Mesenteric fat pad (tissue), 1 donor: ENCODE measurements around the gene CPD. TPM values are rescaled to one million over a fixed set of nuclear protein-coding genes. Genes with fewer than 3 reads are reported as not detected.
"Not testable (repeated sequence)": the region's sequence is repeated elsewhere in the genome, so short reads cannot be mapped to it uniquely, and the experiment has no call there.

Experiments
- DNase-seq: peaks from one replicate; pipeline ENCODE4 v3.0.0-alpha.2; 2020; ENCODE audit warnings: low spot score
- total RNA-seq: library from RNA; stranded (reverse); fragmentation: NEBNext Ultra II Directional; extraction: Animal tissue kit (Norgen Biotek cat#: 25700); gene quantifications from one replicate; pipeline ENCODE4 v1.2.1, GENCODE V29; 2021
- donor health status: DM: yes; HTN: yes; CAD: no.

Gene CPD
- total RNA-seq, 1 donor from 2014 or later: 57.8 TPM

- DNase-seq: no peak
Observed at GRCh38 chr17:30424471-30424870, 45.7 kb downstream of the CPD start.

GRCh38 chr17:30426292-30426691 lies 47.6 kb downstream of the CPD start:
- no peak for DNase-seq

- DNase-seq: no peak
Observed at GRCh38 chr17:30427611-30428010, 48.9 kb downstream of the CPD start.

- no peak for DNase-seq
Observed at GRCh38 chr17:30429155-30429554, 50.4 kb downstream of the CPD start.

GRCh38 chr17:30433514-30433913 lies 54.8 kb downstream of the CPD start:
- DNase-seq: no peak

- DNase-seq: no peak
Observed at GRCh38 chr17:30436729-30437128, 58.0 kb downstream of the CPD start.

GRCh38 chr17:30443721-30444120 lies 65.0 kb downstream of the CPD start:
- no peak for DNase-seq

GRCh38 chr17:30446640-30447039 lies 67.9 kb downstream of the CPD start:
- not testable (repeated sequence) for DNase-seq

- DNase-seq: no peak
Observed at GRCh38 chr17:30449480-30449879, 70.8 kb downstream of the CPD start.

- DNase-seq: no peak
Observed at GRCh38 chr17:30450125-30451027, 71.6 kb downstream of the CPD start.

- no peak for DNase-seq
Observed at GRCh38 chr17:30454635-30455034, 75.9 kb downstream of the CPD start.

- no peak for DNase-seq
Observed at GRCh38 chr17:30458371-30458770, 79.6 kb downstream of the CPD start.

- DNase-seq: not testable (repeated sequence)
Observed at GRCh38 chr17:30458797-30459413, 80.2 kb downstream of the CPD start.

- no peak for DNase-seq
Observed at GRCh38 chr17:30468465-30468864, 89.7 kb downstream of the CPD start.

GRCh38 chr17:30472238-30472890 lies 93.6 kb downstream of the CPD start:
- no peak for DNase-seq

- DNase-seq: no peak
Observed at GRCh38 chr17:30475206-30475605, 96.5 kb downstream of the CPD start.

GRCh38 chr17:30476726-30477082 lies 98.0 kb downstream of the CPD start:
- no peak for DNase-seq

GRCh38 chr17:30477083-30477773 lies 98.5 kb downstream of the CPD start, which contains the start of gene GOSR1:
Gene GOSR1 (plus strand): TSS chr17:30477408. CDS start chr17:30477434, 26 bp downstream.
- DNase-seq: peak; percentile 97

- no peak for DNase-seq
Observed at GRCh38 chr17:30477774-30478115, 99.0 kb downstream of the CPD start.

GRCh38 chr17:30482555-30482954 lies 103.8 kb downstream of the CPD start:
- no peak for DNase-seq

GRCh38 chr17:30483159-30483558 lies 104.4 kb downstream of the CPD start:
- no peak for DNase-seq

- no peak for DNase-seq
Observed at GRCh38 chr17:30493780-30494179, 115.1 kb downstream of the CPD start.
